Mesothelial cell of epicardium (in vitro differentiated cells): ENCODE data around the gene RNF220. TPM values are rescaled to one million over a fixed set of nuclear protein-coding genes. Genes with fewer than 3 reads are reported as not detected.

Experiments
- DNase-seq, 2 experiments: peaks; one replicate each; pipeline ENCODE4 v3.0.0; 2021; ENCODE audit warnings: low spot score in 2 of 2; ENCODE audit not compliant: unreplicated experiment in 2 of 2
- H3K27ac Mint-ChIP-seq: 2 replicates; pipeline ENCODE4 v1.8.0; 2021; ENCODE audit warnings: mixed read lengths
- H3K27me3 Mint-ChIP-seq: 2 replicates; pipeline ENCODE4 v1.8.0; 2021; ENCODE audit warnings: low read depth, mixed read lengths
- H3K36me3 Mint-ChIP-seq: 2 replicates; pipeline ENCODE4 v1.8.0; 2021; ENCODE audit warnings: mixed read lengths
- H3K4me1 Mint-ChIP-seq: 2 replicates; pipeline ENCODE4 v1.8.0; 2021; ENCODE audit warnings: mixed read lengths
- H3K4me3 Mint-ChIP-seq: 2 replicates; pipeline ENCODE4 v1.8.0; 2021; ENCODE audit warnings: mild to moderate bottlenecking, moderate library complexity, mixed read lengths
- H3K9me3 Mint-ChIP-seq: 2 replicates; pipeline ENCODE4 v1.8.0; 2021; ENCODE audit warnings: mixed read lengths
- CTCF ChIP-seq: fragments of 200-600 bp; sonication (generic); IDR thresholded peaks from one replicate; pipeline ENCODE4 v1.5.0; 2021; ENCODE audit warnings: antibody characterized with exemption; ENCODE audit not compliant: unreplicated experiment
- total RNA-seq: library from RNA; stranded (reverse); gene quantifications from 3 replicates; pipeline ENCODE4 v1.2.1, GENCODE V29; 2021

RNF220 gene
- total RNA-seq, 1 donor from 2014 or later = 84.2 TPM

- Mint-ChIP-seq H3K36me3 (peaks cover 14% of the 10 kb centered on the region), H3K4me1 (peaks cover 20% of the 10 kb centered on the region), H3K4me3 (no peak overlapping the region), H3K27me3 (no peaks in the 10 kb centered on the region), H3K27ac (no peak overlapping the region), H3K9me3 (no peaks in the 10 kb centered on the region)
- DNase-seq = no peak
- TF ChIP-seq CTCF = no peak
Measured at GRCh38 chr1:44635439-44635838, 230.4 kb downstream of the RNF220 start.

DNA sequence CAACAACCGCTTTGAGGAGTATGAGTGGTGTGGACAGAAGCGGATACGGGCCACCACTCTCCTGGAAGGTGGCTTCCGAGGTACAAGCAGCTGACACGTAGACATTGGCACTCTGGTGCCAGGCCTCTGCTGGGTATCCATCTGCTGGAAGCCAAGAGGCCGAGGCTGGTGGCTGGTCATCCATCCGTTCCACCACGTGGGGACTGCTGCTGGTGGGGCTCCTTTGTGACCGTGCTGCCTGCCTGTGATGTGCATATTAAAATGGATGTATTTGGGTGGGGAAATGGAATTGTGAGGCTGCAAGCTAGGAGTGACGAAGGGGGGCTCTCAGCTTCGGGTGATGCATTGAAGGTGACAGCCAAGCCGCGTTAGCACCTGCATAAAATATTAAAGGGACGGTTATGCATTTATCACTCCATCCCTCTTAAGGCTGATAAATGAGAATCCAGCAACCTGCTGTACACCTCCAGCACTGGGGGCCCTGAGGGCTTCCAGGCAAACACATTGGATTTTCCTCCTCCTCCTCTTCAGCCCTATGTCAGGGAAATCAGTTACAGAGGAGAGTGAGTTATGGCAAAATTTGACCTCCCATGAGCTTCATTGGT, 231.1 kb downstream of the RNF220 start:
- TF ChIP-seq CTCF = no peak
- Mint-ChIP-seq H3K9me3 (no peaks in the 10 kb centered on the region), H3K27ac (no peak overlapping the region), H3K4me3 (no peak overlapping the region), H3K27me3 (no peaks in the 10 kb centered on the region), H3K4me1 (peaks cover 13% of the 10 kb centered on the region), H3K36me3 (peaks cover 14% of the 10 kb centered on the region)
- no peak for DNase-seq

- TF ChIP-seq CTCF = no peak
- DNase-seq = no peak
- no peak overlapping the region for H3K27ac Mint-ChIP-seq
- no peaks in the 10 kb centered on the region for H3K27me3 Mint-ChIP-seq
- H3K4me3 Mint-ChIP-seq = no peak overlapping the region
- H3K9me3 Mint-ChIP-seq = no peaks in the 10 kb centered on the region
- H3K36me3 Mint-ChIP-seq = peaks cover 16% of the 10 kb centered on the region
- H3K4me1 Mint-ChIP-seq = peaks cover 10% of the 10 kb centered on the region
Measured at GRCh38 chr1:44636688-44637598, 231.9 kb downstream of the RNF220 start.

DNA sequence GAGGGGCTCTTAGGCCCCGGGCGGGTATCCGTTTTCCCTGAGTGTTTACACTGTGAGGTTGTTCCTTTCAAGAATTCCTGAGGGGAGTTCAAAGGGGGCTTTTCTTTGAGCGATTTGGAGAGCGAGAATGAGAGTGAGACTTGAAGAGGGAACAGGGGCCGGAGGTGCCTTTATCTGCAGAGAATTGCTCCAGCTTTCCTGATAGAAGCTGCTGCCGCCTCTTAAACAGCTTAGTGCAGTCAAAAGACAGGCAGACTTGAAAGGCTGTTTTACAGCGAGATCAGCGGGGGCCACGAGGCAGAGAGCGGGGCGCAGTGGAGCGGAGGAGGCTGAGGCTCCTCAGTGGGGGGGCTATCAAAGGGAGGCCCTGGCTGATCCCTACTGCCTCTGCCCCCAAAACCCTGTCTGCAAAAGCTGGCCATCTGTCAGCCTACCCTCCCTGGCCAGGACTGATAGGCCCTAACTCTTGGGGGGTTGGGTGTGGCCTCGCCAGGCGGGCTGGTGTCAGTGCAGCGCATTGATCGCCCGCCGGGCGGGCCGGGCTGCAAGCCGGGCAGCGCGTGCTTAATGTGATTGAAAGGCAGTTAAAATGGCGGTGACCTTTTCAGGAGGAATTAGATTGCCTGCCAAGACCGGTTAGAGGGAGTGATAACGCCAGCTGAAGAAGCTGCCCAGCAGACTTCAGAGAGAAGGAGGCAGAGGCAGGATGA, 232.8 kb downstream of the RNF220 start:
- Mint-ChIP-seq H3K27me3 (no peaks in the 10 kb centered on the region), H3K36me3 (peaks cover 16% of the 10 kb centered on the region), H3K9me3 (no peaks in the 10 kb centered on the region), H3K4me1 (peaks cover 6% of the 10 kb centered on the region), H3K4me3 (no peak overlapping the region), H3K27ac (no peak overlapping the region)
- TF ChIP-seq CTCF = no peak
- DNase-seq = no peak

GRCh38 chr1:44640200-44640853, 235.3 kb downstream of the RNF220 start:
- Mint-ChIP-seq H3K36me3 (peaks cover 21% of the 10 kb centered on the region), H3K27me3 (no peaks in the 10 kb centered on the region), H3K4me1 (no peaks in the 10 kb centered on the region), H3K9me3 (no peaks in the 10 kb centered on the region), H3K4me3 (no peak overlapping the region), H3K27ac (no peak overlapping the region)
- TF ChIP-seq CTCF = no peak
- DNase-seq = no peak
